Measurements from ENCODE around the gene C2orf68.

The C2orf68 gene

DNA sequence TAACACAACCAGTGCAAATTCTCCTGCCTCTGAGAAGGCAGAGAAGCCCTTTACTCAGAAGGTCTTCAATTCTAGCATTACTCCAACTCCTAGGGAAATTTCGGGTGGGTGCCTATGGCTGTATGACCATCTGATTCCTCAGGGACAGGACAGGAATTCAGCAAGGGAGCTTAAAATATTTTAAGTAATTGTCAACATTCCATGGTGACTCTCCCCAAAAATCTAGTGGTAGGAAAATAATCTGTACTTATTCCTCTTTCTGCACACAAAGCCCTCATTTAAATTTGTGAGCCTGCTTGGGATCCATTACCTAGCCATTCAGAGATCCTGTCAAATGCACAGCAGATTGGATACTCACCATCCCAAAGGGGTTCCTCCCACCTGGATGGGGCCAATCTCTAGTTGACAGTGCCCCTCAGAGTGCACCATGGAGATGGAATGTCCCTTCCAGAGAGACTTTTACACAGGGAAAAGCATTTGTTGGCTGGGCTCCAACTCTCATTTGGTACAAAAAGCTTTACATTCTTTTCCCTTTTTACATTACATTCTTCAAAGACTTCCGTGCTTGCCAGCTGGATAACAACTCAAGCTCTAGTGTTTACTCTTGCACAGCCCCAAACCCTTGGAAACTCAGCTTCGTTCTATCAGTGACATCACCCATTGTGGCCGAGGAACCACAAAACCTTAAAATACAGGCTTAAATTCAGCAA, 6.3 kb downstream of the C2orf68 start:
- TF ChIP-seq SIN3A (IDR thresholded peaks at IDR 0.05; ENCODE audit: borderline replicate concordance, insufficient read depth, low read length) (no peak), TAF1 (IDR thresholded peaks at IDR 0.05; ENCODE audit: borderline replicate concordance, insufficient read depth, low read length) (no peak), FOXP2 (optimal IDR thresholded peaks at IDR 0.05; ENCODE audit: borderline replicate concordance, extremely low read depth, extremely low read length, insufficient read depth) (no peak), POLR2AphosphoS5 (IDR thresholded peaks at IDR 0.05; ENCODE audit: low read depth, low read length) (no peak; the same call in 1 of the 2 replicates)
- TF ChIP-seq, protein P1, sequence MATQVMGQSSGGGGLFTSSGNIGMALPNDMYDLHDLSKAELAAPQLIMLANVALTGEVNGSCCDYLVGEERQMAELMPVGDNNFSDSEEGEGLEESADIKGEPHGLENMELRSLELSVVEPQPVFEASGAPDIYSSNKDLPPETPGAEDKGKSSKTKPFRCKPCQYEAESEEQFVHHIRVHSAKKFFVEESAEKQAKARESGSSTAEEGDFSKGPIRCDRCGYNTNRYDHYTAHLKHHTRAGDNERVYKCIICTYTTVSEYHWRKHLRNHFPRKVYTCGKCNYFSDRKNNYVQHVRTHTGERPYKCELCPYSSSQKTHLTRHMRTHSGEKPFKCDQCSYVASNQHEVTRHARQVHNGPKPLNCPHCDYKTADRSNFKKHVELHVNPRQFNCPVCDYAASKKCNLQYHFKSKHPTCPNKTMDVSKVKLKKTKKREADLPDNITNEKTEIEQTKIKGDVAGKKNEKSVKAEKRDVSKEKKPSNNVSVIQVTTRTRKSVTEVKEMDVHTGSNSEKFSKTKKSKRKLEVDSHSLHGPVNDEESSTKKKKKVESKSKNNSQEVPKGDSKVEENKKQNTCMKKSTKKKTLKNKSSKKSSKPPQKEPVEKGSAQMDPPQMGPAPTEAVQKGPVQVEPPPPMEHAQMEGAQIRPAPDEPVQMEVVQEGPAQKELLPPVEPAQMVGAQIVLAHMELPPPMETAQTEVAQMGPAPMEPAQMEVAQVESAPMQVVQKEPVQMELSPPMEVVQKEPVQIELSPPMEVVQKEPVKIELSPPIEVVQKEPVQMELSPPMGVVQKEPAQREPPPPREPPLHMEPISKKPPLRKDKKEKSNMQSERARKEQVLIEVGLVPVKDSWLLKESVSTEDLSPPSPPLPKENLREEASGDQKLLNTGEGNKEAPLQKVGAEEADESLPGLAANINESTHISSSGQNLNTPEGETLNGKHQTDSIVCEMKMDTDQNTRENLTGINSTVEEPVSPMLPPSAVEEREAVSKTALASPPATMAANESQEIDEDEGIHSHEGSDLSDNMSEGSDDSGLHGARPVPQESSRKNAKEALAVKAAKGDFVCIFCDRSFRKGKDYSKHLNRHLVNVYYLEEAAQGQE (IDR thresholded peaks at IDR 0.05; ENCODE audit: insufficient read depth in 1 of 2, low read depth in 2 of 2, low read length in 2 of 2) = no peak

DNA sequence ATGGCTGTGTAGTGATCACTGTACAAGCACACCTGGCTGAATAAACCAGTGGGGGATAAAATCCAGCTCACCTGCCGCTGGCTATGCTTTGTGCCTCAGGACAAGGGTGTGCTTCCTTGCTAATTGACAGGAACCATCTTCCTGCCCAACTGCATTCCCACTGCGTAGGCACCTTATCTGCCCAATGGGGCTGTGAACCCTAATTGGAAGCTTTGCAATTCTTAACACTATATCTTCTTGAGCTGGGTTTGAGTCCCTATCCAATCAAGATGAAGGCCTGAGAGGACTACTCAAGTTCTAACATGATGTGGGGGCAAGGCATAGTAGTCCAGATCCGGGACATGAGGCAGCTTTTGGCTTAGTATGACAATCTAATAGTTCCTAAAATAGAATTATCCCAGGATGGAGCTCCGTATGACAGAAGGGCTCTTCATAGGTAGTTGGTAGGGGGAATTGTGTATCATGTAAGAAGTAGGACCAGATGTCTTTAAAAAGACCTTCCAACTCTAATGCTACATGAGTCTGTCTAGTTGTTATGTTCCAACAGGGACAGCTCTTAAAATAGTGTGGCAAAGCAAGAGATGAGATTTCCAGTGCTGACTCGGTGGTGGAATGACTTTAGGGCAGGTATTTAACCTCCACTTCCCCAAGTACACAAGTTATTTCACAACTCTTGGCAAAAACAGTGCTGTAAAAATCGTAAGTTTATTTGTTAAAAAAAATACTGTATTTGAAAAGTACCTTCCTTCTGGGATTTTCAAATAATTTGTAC, 7.1 kb downstream of the C2orf68 start:
- TF ChIP-seq FOXP2 (optimal IDR thresholded peaks at IDR 0.05; ENCODE audit: borderline replicate concordance, extremely low read depth, extremely low read length, insufficient read depth) (no peak), POLR2AphosphoS5 (IDR thresholded peaks at IDR 0.05; ENCODE audit: low read depth, low read length) (no peak), SIN3A (IDR thresholded peaks at IDR 0.05; ENCODE audit: borderline replicate concordance, insufficient read depth, low read length) (no peak), TAF1 (IDR thresholded peaks at IDR 0.05; ENCODE audit: borderline replicate concordance, insufficient read depth, low read length) (no peak)
- TF ChIP-seq, protein P1 (IDR thresholded peaks at IDR 0.05; ENCODE audit: insufficient read depth in 1 of 2, low read depth in 2 of 2, low read length in 2 of 2) = no peak

DNA sequence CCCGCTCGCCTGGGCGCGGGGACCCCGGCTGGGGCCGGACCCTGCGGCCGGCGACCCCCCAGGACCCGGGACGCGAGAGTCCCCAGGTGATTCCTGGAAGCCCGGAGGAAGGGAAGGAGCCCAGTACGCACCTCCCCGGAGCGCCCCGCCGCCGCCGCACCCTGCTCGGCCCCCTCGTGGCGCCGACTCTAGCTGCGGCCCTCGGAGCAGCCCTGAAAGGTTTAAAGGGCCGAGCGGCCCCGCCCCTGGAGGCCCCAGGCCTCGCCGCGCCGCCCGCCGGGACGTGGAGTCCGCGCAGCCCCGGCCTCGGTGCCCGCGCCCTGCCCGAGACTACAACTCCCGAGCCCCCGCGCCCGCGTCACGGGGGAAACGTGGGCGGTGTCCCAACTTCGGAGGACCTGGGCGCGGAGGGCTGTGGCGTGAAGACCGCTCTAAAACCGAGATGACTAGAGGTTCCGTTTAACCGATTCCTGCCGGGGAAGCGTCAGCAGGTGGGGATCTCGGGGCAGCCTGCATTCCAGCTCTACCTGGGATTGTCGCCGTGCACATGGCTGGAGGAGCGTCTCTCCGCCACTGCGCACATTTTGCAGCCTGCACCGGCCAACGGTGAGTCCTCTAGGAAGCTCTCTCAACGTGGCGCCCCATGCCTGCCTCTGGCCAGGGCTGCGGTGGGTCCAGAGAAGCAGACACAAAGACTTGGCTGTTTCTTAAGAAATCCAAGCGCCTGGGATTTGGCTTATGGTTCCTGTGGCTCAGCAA, 9.2 kb downstream of the C2orf68 start, which contains the start of gene TMEM150A:
Gene TMEM150A, minus strand, starts transcription at position 223 of the 759 bp plus-strand sequence. CDS start 750 bp downstream, outside the sequence.
- TF ChIP-seq FOXP2 (optimal IDR thresholded peaks at IDR 0.05; ENCODE audit: borderline replicate concordance, extremely low read depth, extremely low read length, insufficient read depth) = peak; percentile 63
- TF ChIP-seq SIN3A (IDR thresholded peaks at IDR 0.05; ENCODE audit: borderline replicate concordance, insufficient read depth, low read length) = peak; percentile 96; the same call in 1 of the 2 replicates
- TF ChIP-seq, protein P1 (IDR thresholded peaks at IDR 0.05; ENCODE audit: insufficient read depth in 1 of 2, low read depth in 2 of 2, low read length in 2 of 2) = no peak
- TF ChIP-seq POLR2AphosphoS5 (IDR thresholded peaks at IDR 0.05; ENCODE audit: low read depth, low read length) = 0 out of 2 replicates have a peak, but pooled peaks have one; percentile 45

DNA sequence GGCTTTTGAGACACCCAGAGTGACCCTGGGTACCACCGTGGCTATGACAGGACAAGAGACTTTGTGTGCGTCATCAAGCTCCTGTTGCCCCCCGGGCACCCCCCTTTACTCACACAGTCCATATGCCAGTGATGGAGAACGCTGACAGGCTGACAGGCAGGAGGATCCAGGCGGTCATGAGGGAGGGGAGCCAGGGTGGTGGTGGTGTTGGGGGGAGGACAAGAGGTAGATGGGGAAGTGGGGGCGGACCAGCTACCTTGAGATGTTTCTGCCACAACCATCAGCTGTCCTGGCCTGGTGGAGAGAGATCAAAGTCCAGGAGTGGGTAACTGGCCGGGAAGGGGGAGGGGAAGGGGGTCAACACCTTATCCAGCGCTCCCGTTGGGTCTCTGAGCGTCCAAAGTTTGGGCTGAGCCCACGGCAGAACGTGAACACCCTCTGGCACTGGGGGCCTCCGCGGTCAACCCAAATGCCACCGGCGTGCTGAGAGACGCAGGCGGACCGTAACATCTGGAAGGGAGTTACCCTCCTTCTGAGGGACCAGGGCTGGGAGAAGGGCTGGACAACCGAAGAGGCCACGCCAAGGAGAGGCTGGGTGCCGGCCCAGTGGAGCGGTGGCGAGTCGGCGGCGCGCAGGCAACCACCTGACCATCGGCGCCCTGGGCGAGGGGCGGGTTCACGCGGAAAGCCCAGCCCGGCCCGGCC, 9.9 kb downstream of the C2orf68 start:
- TF ChIP-seq POLR2AphosphoS5 (IDR thresholded peaks at IDR 0.05; ENCODE audit: low read depth, low read length) = no peak
- TF ChIP-seq TAF1 (IDR thresholded peaks at IDR 0.05; ENCODE audit: borderline replicate concordance, insufficient read depth, low read length) = no peak
- TF ChIP-seq, protein P1 (IDR thresholded peaks at IDR 0.05; ENCODE audit: insufficient read depth in 1 of 2, low read depth in 2 of 2, low read length in 2 of 2) = no peak
- no peak for TF ChIP-seq SIN3A (IDR thresholded peaks at IDR 0.05; ENCODE audit: borderline replicate concordance, insufficient read depth, low read length)
- TF ChIP-seq FOXP2 (optimal IDR thresholded peaks at IDR 0.05; ENCODE audit: borderline replicate concordance, extremely low read depth, extremely low read length, insufficient read depth) = no peak

Data from PFSK-1 (cell line).